Fibroblast of lung (primary cell): ENCODE results near the gene TRIM41. TPM values are rescaled to one million over a fixed set of nuclear protein-coding genes. Genes with fewer than 3 reads are reported as not detected.

Source experiments
- DNase-seq, 2 donors: peaks; one replicate each; pipeline versions ENCODE4 v3.0.0 to v3.0.0-alpha.2; 2010; ENCODE audit warnings: low read depth in 2 of 2
- H2AFZ ChIP-seq: 2 replicates; pipeline ENCODE4 v1.5.1; 2012; ENCODE audit warnings: low read length, control low read depth, inconsistent platforms
- H3K27ac ChIP-seq: 2 replicates; pipeline ENCODE4 v1.5.1; 2011; ENCODE audit warnings: low read length, control low read depth; ENCODE audit not compliant: insufficient read depth
- H3K27me3 ChIP-seq: 2 replicates; pipeline ENCODE4 v1.5.1; 2011; ENCODE audit warnings: mild to moderate bottlenecking, low read length; ENCODE audit not compliant: control insufficient read depth, insufficient read depth
- H3K36me3 ChIP-seq: 2 replicates; pipeline ENCODE4 v1.5.1; 2011; ENCODE audit warnings: low read length; ENCODE audit not compliant: control insufficient read depth, insufficient read depth
- H3K4me1 ChIP-seq: 2 replicates; pipeline ENCODE4 v1.5.1; 2011; ENCODE audit warnings: low read length; ENCODE audit not compliant: control insufficient read depth, insufficient read depth; ENCODE audit errors: extremely low read depth
- H3K4me2 ChIP-seq: 2 replicates; pipeline ENCODE4 v1.5.1; 2011; ENCODE audit warnings: low read length, control low read depth; ENCODE audit not compliant: insufficient read depth; ENCODE audit errors: extremely low read depth
- H3K4me3 ChIP-seq, 4 experiments: fragments of 200-600 bp in 1 of 4; sonication (generic) in 1 of 4; replicated peaks in 1 of 4; 2 replicates each; pipeline ENCODE4 v1.5.1; 2011 to 2016; ENCODE audit warnings: low read length in 4 of 4, low read depth in 3 of 4, mild to moderate bottlenecking in 3 of 4, control low read depth in 2 of 4, inconsistent platforms in 1 of 4, mixed read lengths in 1 of 4; ENCODE audit not compliant: insufficient read depth in 1 of 4; ENCODE audit errors: control extremely low read depth in 1 of 4
- H3K79me2 ChIP-seq: 2 replicates; pipeline ENCODE4 v1.5.1; 2012; ENCODE audit warnings: mild to moderate bottlenecking, low read length, inconsistent platforms; ENCODE audit not compliant: control insufficient read depth, insufficient read depth
- H3K9ac ChIP-seq: 2 replicates; pipeline ENCODE4 v1.5.1; 2011; ENCODE audit warnings: mild to moderate bottlenecking, low read length, control low read depth; ENCODE audit not compliant: insufficient read depth
- H3K9me3 ChIP-seq: 2 replicates; pipeline ENCODE4 v1.5.1; 2012; ENCODE audit warnings: low read depth, low read length; ENCODE audit not compliant: control insufficient read depth, insufficient read depth
- H4K20me1 ChIP-seq: 2 replicates; pipeline ENCODE4 v1.5.1; 2011; ENCODE audit warnings: low read length; ENCODE audit not compliant: control insufficient read depth, insufficient read depth; ENCODE audit errors: extremely low read depth
- CTCF ChIP-seq, 2 donors: IDR thresholded peaks in 1 of 2; conservative IDR thresholded peaks in 1 of 2; 1 replicate in 1 of 2; 2 replicates in 1 of 2; pipeline ENCODE4 v1.5.1; 2011 to 2012; ENCODE audit warnings: low read length in 2 of 2, control low read depth in 1 of 2, inconsistent platforms in 1 of 2, low read depth in 1 of 2, mild to moderate bottlenecking in 1 of 2
- EZH2 ChIP-seq: IDR thresholded peaks from 2 replicates; pipeline ENCODE4 v1.5.1; 2012; ENCODE audit warnings: low read length, control low read depth, mild to moderate bottlenecking; ENCODE audit errors: missing control alignments
- polyA plus RNA-seq, 2 donors: library from polyadenylated mRNA; depleted of rRNA in 1 of 2; stranded (reverse) in 1 of 2; unstranded in 1 of 2; fragments of >200 nt; gene quantifications; 2 replicates each; pipeline ENCODE4 v1.2.1, GENCODE V29; 2011 to 2012; ENCODE audit warnings: missing spikeins in 1 of 2
- total RNA-seq: library from RNA; depleted of rRNA; stranded (reverse); fragments of >200 nt; gene quantifications from 2 replicates; pipeline ENCODE4 v1.2.1, GENCODE V29; 2014

The TRIM41 gene
- total and polyA plus RNA-seq, 2 donors (not counting 1 experiment from before 2014, with no cell fraction given), result 8.3 to 17.0 TPM

GRCh38 chr5:181236954-181237641 lies 14.0 kb downstream of the TRIM41 start:
- DNase-seq, result no peak
- peaks cover 39% of the 10 kb centered on the region for H3K79me2 ChIP-seq
- H3K9ac ChIP-seq, result no peak overlapping the region
- TF ChIP-seq CTCF (conservative IDR thresholded peaks at IDR 0.05 in 1 of 2, IDR thresholded peaks at IDR 0.05 in 1 of 2; ENCODE audit: low read depth in 1 of 2, low read length in 2 of 2), result no peak
- TF ChIP-seq EZH2, result no peak
- H3K36me3 ChIP-seq, result peaks cover 35% of the 10 kb centered on the region
- H3K9me3 ChIP-seq, result no peaks in the 10 kb centered on the region
- H3K27me3 ChIP-seq, result no peaks in the 10 kb centered on the region
- peaks cover 7% of the 10 kb centered on the region for H3K4me1 ChIP-seq
- H3K4me3 ChIP-seq, result no peak overlapping the region
- no peak overlapping the region for H3K27ac ChIP-seq
- H2AFZ ChIP-seq, result no peak overlapping the region
- H3K4me2 ChIP-seq, result no peak overlapping the region
- peaks cover 4% of the 10 kb centered on the region for H4K20me1 ChIP-seq

- H3K27ac ChIP-seq, result no peak overlapping the region
- no peak overlapping the region for H3K4me3 ChIP-seq
- H4K20me1 ChIP-seq, result peaks cover 4% of the 10 kb centered on the region
- H3K4me1 ChIP-seq, result peaks cover 9% of the 10 kb centered on the region
- no peak overlapping the region for H3K9ac ChIP-seq
- H3K4me2 ChIP-seq, result no peak overlapping the region
- H3K9me3 ChIP-seq, result no peaks in the 10 kb centered on the region
- no peaks in the 10 kb centered on the region for H3K27me3 ChIP-seq
- no peak overlapping the region for H2AFZ ChIP-seq
- H3K79me2 ChIP-seq, result peaks cover 47% of the 10 kb centered on the region
- H3K36me3 ChIP-seq, result peaks cover 35% of the 10 kb centered on the region
- DNase-seq, result no peak
- TF ChIP-seq EZH2 (no peak), CTCF (conservative IDR thresholded peaks at IDR 0.05 in 1 of 2, IDR thresholded peaks at IDR 0.05 in 1 of 2; ENCODE audit: low read depth in 1 of 2, low read length in 2 of 2) (no peak)
Measured at GRCh38 chr5:181237729-181238385, 14.8 kb downstream of the TRIM41 start.

- Histone ChIP-seq H3K9me3 (no peaks in the 10 kb centered on the region), H2AFZ (no peak overlapping the region), H3K27me3 (no peaks in the 10 kb centered on the region), H3K9ac (no peak overlapping the region), H3K27ac (no peak overlapping the region), H3K36me3 (peaks cover 34% of the 10 kb centered on the region), H3K79me2 (peaks cover 55% of the 10 kb centered on the region), H3K4me3 (no peak overlapping the region), H3K4me1 (peaks cover 9% of the 10 kb centered on the region), H3K4me2 (no peak overlapping the region), H4K20me1 (peaks cover 6% of the 10 kb centered on the region)
- TF ChIP-seq EZH2, result no peak
- TF ChIP-seq CTCF (conservative IDR thresholded peaks at IDR 0.05 in 1 of 2, IDR thresholded peaks at IDR 0.05 in 1 of 2; ENCODE audit: low read depth in 1 of 2, low read length in 2 of 2), result no peak
- DNase-seq, result no peak
Measured at GRCh38 chr5:181239062-181239663, 16.1 kb downstream of the TRIM41 start.
